ENCODE data around the gene CIC. TPM values are rescaled to one million over a fixed set of nuclear protein-coding genes. Genes with fewer than 3 reads are reported as not detected.
A peak's percentile ranks its signal among the peaks of the same experiment; 100 is the strongest.

The CIC gene
- total and polyA plus RNA-seq, 2 of the 13 experiments (the other 11 are each of a cell fraction or from before 2014, with no cell fraction given) = 5.9 to 8.0 TPM

DNA sequence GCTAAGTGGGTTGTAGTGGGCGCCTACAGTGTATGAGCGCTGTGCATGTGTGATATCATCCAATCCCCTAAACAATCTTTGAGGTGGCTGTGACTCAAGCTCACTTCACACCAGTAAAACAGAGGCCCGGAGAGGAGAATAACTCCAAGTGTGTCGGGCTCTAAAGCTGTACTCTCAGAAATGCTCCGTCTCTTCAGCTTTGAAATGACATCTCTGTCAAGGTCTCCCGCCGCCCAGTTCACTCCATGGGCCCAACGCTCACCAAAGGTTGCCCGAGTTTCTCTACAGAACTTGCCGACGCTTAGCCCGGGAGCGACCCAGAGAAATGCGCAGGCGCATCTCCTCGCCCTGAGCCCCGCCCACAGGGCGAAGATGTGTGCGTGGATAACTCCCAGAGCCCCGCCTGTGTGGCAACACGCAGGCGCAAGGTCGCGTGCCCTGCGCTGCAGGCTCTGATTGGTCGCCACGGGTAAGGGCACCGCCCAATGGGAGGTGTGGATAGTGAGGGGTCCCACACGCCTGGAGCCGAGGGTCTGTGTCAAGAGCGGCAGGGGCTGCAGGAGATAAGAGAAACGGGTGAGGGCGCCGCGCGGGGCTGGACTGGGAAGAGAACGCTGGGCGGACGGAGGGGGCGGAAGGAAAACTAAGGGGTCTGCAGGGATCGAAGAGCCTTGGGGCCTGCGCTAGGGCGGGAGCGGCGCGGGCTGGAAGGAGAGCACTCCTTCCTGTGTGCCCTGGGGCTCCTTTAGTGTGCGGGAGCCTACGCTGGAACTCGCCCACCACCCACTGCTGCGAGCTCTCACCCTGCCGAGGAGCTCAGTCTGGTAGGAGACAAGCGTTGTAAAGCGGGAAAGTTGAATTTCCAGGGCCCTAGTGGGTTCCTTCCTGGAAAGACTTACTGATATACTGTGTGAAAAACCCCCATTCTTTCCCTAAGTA is 49.0 kb upstream of the CIC start, which contains the start of gene ZNF526 (continued):
- TF ChIP-seq STAT5B (CRISPR knock-in tag; IDR thresholded peaks at IDR 0.05) (no peak), PREB (CRISPR knock-in tag; IDR thresholded peaks at IDR 0.05) (no peak), RFXANK (CRISPR knock-in tag; IDR thresholded peaks at IDR 0.05) (0 out of 2 replicates have a peak, but pooled peaks have one; percentile 33), ZNF367 (CRISPR knock-in tag; IDR thresholded peaks at IDR 0.05; ENCODE audit: borderline replicate concordance) (no peak), ZC3H13 (CRISPR knock-in tag; IDR thresholded peaks at IDR 0.05) (peak; percentile 76), ZBTB21 (CRISPR knock-in tag; IDR thresholded peaks at IDR 0.05) (no peak), ZNF350 (CRISPR knock-in tag; IDR thresholded peaks at IDR 0.05; ENCODE audit: borderline replicate concordance, low read depth) (peak; percentile 92), ZBTB42 (CRISPR knock-in tag; IDR thresholded peaks at IDR 0.05) (no peak), ZNF224 (CRISPR knock-in tag; IDR thresholded peaks at IDR 0.05) (peak; percentile 64; the same call in 1 of the 2 replicates), SP1 (IDR thresholded peaks at IDR 0.05) (no peak), SP1 (CRISPR knock-in tag; IDR thresholded peaks at IDR 0.05) (peak; percentile 85), ZNF264 (CRISPR knock-in tag; IDR thresholded peaks at IDR 0.05) (no peak), KLF11 (CRISPR knock-in tag; IDR thresholded peaks at IDR 0.05) (0 out of 2 replicates have a peak, but pooled peaks have one; percentile 52), ZNF639 (CRISPR knock-in tag; conservative IDR thresholded peaks at IDR 0.05) (0 out of 2 replicates have a peak, but pooled peaks have one; percentile 67), ZNF780A (CRISPR knock-in tag; IDR thresholded peaks at IDR 0.05) (no peak), SNRNP70 (IDR thresholded peaks at IDR 0.05; ENCODE audit: low read depth, low read length) (no peak)
- TF ChIP-seq, protein P1, sequence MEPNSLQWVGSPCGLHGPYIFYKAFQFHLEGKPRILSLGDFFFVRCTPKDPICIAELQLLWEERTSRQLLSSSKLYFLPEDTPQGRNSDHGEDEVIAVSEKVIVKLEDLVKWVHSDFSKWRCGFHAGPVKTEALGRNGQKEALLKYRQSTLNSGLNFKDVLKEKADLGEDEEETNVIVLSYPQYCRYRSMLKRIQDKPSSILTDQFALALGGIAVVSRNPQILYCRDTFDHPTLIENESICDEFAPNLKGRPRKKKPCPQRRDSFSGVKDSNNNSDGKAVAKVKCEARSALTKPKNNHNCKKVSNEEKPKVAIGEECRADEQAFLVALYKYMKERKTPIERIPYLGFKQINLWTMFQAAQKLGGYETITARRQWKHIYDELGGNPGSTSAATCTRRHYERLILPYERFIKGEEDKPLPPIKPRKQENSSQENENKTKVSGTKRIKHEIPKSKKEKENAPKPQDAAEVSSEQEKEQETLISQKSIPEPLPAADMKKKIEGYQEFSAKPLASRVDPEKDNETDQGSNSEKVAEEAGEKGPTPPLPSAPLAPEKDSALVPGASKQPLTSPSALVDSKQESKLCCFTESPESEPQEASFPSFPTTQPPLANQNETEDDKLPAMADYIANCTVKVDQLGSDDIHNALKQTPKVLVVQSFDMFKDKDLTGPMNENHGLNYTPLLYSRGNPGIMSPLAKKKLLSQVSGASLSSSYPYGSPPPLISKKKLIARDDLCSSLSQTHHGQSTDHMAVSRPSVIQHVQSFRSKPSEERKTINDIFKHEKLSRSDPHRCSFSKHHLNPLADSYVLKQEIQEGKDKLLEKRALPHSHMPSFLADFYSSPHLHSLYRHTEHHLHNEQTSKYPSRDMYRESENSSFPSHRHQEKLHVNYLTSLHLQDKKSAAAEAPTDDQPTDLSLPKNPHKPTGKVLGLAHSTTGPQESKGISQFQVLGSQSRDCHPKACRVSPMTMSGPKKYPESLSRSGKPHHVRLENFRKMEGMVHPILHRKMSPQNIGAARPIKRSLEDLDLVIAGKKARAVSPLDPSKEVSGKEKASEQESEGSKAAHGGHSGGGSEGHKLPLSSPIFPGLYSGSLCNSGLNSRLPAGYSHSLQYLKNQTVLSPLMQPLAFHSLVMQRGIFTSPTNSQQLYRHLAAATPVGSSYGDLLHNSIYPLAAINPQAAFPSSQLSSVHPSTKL (CRISPR knock-in tag; IDR thresholded peaks at IDR 0.05) = peak; percentile 53
- TF ChIP-seq, protein P2, sequence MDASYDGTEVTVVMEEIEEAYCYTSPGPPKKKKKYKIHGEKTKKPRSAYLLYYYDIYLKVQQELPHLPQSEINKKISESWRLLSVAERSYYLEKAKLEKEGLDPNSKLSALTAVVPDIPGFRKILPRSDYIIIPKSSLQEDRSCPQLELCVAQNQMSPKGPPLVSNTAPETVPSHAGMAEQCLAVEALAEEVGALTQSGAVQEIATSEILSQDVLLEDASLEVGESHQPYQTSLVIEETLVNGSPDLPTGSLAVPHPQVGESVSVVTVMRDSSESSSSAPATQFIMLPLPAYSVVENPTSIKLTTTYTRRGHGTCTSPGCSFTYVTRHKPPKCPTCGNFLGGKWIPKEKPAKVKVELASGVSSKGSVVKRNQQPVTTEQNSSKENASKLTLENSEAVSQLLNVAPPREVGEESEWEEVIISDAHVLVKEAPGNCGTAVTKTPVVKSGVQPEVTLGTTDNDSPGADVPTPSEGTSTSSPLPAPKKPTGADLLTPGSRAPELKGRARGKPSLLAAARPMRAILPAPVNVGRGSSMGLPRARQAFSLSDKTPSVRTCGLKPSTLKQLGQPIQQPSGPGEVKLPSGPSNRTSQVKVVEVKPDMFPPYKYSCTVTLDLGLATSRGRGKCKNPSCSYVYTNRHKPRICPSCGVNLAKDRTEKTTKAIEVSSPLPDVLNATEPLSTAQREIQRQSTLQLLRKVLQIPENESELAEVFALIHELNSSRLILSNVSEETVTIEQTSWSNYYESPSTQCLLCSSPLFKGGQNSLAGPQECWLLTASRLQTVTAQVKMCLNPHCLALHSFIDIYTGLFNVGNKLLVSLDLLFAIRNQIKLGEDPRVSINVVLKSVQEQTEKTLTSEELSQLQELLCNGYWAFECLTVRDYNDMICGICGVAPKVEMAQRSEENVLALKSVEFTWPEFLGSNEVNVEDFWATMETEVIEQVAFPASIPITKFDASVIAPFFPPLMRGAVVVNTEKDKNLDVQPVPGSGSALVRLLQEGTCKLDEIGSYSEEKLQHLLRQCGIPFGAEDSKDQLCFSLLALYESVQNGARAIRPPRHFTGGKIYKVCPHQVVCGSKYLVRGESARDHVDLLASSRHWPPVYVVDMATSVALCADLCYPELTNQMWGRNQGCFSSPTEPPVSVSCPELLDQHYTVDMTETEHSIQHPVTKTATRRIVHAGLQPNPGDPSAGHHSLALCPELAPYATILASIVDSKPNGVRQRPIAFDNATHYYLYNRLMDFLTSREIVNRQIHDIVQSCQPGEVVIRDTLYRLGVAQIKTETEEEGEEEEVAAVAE (CRISPR knock-in tag; IDR thresholded peaks at IDR 0.05; ENCODE audit: borderline replicate concordance) = peak; percentile 100
